A172 (cell line): ENCODE results near the gene NADK. TPM values are rescaled to one million over a fixed set of nuclear protein-coding genes. Genes with fewer than 3 reads are reported as not detected.
"Not testable (repeated sequence)": the region's sequence is repeated elsewhere in the genome, so short reads cannot be mapped to it uniquely, and the experiment has no call there.

Experiments used
- DNase-seq: peaks from one replicate; pipeline ENCODE4 v3.0.0-alpha.2; 2015; ENCODE audit warnings: low spot score
- total RNA-seq: library from RNA; depleted of rRNA; stranded (reverse); fragments of >200 nt; shearing (Covaris generic); gene quantifications from 2 replicates; pipeline ENCODE4 v1.2.3, GENCODE V29; 2014

Gene NADK
- total RNA-seq, 1 experiment from 2014 or later, result 31.5 TPM

DNA sequence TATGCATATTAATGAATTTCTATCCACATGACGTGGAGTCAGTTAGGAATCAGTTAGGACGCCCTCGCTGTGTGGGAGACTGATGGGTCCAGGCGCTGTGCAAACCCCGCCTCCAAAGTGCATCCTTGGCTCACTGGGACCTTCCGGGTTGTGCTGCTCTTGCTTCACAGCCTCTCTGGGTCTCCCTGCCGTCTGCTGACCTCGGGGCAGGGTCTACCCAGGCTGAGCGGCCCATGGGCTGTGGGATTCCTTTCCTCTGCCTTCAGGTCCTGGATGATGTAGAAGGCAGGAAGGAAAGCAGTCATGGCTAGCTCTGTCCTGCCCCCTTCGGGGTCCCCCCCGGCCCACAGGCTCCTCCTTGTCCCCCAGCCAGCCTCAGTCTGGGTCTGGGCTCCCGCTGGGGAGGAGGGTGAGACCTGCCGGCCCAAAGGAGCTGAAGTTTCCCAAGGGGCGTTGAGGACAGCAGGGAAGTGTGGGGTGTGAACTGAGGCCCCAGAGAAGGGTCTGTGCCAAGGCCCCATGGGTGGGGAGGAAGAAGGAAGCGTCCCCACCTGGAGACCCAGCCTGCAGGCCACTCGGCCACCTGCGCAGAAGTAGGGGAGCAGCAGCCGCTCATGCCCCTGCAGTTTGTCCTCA is 29.5 kb downstream of the NADK start:
- no peak for DNase-seq

DNA sequence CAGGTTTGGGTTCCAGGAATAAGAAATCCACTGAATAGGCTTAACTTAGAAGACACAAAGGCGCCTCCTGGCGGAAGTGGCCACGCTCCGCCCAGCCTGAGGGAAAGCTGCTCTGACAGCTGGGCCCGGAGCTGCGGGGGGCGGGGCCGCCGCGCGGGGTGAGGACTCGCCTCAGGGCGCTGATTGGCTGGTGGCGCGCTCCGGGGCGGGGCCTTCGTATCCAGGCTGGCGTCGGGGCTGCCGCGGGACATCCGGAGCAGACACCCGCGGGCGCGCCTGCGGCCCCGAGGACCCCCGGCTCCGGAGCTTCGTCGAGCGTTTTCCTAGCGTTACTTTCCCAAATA is 31.7 kb downstream of the NADK start:
- not testable (repeated sequence) for DNase-seq

DNA sequence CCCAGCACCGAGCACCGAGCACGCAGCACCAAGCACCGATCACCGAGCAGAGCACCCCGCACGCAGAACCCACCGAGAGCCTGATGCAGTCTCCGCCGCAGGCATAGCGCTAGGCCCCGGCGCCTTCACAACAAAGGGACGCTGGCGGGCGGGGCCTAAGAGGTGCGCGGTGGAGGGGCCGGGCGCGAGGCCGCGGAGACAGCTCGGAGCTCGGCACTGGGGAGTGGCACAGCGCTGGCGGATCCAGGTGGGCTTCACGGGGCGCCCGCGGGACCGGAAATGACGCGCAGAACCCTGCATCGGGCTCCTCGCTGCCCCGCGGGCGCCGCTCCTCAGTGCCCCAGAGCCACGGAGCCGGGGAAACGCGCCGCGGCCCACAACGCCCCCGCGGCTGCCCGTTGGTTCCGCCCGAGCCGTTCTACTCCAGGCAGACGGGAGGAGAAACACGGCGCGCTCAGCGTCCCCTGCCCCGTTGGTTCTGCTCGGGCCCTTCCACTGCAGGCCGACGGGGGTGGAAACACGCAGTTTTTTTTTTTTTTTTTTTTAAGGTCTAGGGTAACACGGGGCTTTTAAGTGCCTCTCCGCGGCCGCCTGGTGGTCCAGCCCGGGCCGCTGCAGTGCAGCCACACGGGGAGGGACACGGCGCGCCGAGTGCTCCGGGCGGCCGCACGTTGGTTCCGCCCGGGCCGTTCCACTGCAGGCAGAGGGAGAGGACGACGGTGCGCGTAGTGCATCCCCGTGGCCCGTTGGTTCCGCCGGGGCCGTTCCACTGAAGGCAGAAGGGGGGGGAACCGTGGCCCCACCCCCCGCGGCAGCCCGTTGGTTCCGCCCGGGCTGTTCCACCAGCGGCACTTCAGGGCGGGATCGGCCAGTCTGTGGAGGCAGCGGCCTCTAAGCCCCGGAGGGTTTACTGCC is 32.4 kb downstream of the NADK start:
- peak; percentile 47 for DNase-seq

DNA sequence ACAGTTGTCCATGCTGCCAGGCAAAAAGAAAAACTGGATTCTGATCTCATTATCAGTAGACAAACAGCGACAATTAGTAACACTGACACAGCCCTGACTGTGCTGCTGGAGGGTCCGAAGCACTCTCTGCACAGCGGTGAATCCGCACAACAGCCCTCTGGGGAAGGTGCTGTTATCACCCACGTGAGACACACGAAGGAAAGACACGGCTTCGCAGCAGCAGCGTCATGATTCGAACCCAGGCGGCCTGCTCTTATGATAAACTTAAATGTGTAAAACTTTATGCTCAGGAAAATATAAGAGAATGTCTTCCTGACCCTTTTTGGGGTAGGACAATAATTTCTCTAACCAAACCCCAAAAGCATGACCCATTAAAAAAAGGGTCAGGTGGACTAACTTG is 35.7 kb downstream of the NADK start:
- not testable (repeated sequence) for DNase-seq

DNA sequence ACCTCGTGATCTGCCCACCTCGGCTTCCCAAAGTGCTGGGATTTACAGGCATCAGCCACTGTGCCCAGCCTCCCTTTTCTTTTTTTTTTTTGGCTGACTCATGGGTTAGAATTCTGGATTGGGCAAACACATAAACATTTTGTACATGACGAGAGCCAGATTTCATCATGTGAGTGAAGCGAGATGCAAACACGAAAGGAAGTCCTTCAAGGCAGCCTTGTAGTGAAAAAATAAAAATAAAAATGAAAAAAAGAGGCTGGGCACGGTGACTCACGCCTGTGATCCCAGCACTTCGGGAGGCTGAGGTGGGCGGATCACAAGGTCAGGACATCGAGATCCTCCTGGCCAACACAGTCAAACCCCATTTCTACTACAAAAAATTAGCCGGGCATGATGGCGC is 37.3 kb downstream of the NADK start:
- DNase-seq, result peak; percentile 79

DNA sequence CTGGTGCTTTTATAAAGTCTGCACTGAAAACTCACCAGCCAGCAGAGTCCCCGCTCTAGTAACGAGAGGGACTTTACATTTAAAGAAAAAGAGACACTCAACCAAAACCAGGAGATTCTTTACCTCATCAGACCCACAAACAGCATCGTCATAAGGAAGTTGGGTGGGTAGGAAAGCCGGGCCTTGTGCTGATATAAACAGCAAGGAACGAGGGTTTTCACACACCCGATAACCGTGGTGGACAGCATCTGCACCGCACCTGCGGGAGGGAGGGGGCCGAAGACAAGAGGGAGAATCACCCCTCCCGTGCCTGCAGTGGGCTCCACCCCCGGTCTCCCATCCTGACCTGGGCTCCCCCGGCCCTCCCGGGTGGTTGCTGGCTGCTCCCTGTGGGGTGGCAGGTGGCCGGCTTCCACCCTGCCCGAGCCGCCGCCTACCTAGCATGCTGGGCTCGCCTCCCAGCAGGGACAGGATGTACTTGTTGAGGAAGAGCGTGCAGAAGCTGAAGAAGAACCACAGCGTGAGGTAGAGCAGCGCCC is 39.4 kb downstream of the NADK start:
- DNase-seq, result not testable (repeated sequence)

DNA sequence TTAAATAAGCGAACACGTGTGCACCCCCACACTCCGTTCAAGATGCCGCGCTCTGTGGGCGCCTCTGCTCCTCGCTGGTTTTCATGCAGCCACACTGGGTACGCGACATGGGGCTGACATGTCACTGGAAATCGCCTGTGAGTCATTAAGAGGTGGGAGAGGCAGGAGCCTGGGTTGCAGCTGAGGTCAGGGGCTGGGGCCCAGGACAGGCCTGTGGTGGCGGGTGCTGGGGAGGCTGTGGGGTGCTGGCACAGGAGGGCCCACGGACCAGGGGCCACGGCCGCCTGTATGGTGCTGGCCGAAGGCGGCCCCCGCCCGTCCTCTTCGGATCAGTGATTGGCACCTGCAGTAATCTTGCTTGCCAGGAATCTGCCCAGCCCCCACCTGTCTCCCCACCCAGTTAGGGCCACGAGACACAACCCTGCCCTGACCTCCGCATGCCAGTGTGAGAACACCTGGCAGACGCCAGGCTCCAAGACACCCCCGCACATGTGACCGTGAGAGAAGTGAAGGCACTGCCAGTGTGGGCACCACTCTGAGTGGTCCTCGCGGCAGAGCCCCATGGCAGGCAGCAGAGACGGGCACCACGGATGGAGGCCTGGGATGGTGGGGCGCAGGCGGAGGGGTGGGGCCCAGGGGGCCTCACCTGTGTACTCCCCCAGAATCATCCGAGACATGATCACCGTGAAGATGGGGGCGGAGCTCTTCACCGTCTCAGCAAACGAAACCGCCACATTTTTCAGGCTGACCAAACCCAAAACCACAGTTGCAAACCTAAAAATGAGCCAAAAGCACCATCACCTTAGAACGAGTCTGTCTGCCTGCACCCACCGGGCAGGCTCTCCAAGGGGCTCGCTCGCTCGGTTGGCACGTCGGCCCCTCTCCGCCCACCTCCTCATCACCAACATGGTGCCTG is 40.3 kb downstream of the NADK start:
- DNase-seq, result not testable (repeated sequence)

DNA sequence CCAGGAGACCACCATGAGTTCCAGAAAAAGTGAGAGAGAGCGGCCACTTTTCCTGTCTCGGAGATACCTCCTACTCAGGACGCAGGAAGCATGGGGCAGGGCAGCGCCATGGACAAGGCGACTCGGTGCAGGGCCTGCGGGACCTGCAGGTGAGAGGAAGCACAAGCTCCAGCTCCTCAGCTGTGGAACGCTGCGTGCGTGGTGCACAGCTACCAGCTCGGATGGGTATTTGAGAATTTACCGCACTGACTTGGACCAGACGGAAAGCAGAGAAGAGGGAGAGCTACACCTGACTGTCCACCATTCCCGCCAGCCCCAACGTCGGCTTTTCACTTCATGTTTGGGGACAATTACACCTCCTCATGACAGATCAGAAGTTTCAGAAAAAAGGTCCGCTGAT is 45.9 kb downstream of the NADK start:
- DNase-seq, result no peak

DNA sequence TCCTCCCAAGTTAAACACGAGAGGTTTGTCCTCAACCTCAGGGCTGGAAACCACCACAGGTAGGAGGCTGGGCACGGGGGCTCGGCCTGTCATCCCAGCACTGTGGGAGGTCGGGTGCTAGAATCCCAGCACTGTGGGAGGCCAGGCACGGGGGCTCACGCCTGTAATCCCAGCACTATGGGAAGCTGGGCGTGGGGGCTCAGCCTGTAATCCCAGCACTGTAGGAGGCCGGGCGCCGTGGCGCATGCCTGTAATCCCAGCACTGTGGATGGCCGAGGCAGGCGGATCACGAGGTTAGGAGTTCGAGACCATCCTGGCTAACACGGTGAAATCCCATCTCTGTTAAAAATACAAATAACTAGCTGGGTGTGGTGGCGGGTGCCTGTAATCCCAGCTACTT is 47.4 kb downstream of the NADK start:
- DNase-seq, result no peak

DNA sequence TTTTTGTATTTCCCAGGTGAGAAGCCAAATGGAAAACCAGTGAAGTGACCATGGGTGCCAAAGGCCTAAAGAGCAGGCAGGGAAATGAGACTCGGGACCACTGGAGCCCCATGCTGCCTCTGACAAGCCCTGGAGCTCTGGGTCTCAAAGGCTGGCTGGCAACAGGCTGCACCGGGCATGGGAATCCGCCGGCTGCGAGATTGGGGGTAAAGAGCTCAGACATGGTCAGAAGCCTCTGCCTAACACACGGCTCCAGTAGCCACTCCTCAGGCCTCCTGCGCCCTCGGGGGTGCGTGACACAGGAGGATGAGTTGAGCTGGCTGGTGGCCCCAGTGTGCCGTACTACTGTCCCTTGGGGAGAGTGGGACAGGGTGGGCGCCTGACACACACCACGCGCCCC is 48.0 kb downstream of the NADK start:
- DNase-seq, result not testable (repeated sequence)

DNA sequence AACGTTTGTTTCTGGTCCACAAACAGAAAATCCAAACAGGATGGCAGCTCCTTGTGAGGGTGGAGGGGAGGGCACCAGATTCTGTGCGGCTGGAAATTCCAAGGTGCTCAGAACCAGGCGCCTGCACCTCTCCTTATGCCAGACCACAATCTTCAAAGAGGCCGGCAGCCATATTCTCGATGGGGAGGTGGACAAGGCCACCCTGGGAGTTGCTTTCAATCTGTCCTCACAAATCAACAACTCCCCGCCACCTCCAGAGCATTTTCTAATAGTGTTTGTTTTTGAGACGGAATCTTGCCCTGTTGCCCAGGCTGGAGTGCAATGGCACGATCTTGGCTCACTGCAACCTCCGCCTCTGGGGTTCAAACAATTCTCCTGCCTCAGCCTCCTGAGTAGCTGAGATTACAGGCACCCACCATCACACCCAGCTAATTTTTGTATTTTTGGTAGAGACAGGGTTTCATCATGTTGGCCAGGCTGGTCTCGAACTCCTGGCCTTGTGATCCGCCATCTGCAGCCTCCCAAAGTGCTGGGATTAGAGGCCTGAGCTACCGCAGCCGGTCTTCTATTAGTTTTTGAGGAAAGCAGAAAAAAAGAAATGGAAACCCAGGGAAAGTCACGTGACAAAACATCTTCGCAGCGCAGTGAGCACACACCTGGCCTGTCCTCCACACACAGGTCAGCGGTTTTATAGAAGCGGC is 49.0 kb downstream of the NADK start:
- DNase-seq, result not testable (repeated sequence)

DNA sequence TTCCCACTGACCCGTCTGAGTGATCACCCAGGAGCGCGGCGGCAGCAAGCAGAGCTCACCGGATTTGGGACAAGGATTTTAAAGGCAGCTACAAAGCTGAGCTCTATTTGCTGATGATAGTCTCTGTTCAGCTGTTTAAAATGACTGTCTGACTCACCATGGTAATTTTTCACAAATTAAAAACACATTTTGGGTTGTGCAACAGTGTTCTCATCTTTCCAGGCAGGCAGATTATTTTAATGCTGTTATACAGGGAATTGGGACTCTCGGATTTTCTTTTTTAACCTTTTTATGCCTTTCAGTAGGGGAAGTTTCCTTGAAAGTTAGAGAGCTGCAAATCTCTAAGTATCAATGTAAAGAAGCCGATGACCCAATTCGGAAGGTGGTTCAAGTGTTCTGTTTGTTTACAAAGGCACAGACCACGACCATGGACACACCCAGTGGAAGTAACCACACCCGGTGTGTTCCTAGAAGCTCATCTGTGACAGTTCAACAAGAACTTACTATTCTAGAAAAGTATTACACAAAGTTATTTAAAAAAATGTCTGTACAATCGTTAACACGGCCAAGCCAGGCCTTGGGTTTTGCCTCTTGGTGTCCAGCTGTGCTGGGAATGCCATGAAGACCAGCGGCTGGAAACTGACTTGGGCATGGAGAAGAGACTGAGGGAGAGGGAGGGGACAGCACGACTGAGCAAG is 49.8 kb downstream of the NADK start:
- DNase-seq, result not testable (repeated sequence)

DNA sequence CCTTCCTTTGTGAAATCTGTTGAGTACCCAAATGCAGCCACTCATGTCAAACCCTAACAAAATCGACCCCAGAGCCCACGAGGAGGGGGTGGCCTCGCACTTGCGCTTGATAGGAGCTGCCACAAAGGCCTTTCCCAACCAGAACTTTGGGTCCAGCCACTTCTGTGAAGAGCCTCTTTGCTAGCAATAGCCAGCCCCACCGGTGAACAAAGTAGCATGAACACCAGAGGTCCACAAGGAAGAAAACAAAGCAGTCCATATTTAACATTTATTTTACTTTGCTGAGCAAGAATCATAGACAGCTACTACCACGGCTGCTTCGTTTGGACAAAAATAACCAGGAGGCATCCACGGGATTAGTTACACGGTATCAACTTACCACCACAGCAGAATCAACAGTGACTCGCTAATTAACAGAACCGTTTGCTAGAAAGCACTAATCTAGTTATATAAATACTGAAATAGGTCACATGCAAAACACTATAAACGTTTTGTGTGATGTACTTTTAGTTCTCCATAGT is 51.1 kb downstream of the NADK start:
- DNase-seq, result not testable (repeated sequence)

DNA sequence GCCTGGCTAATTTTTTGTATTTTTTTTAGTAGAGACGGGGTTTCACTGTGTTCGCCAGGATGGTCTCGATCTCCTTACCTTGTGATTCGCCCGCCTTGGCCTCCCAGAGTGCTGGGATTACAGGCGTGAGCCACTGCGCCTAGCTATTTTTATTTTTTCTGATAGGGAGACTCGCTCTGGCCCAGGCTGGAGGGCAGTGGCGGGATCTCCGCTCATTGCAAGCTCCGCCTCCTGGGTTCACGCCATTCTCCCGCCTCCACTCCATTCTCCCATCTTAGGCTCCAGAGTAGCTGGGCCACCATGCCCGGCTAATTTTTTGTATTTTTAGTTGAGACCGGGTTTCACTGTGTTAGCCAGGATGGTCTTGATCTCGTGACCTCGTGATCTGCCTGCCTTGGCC is 52.2 kb downstream of the NADK start:
- not testable (repeated sequence) for DNase-seq

DNA sequence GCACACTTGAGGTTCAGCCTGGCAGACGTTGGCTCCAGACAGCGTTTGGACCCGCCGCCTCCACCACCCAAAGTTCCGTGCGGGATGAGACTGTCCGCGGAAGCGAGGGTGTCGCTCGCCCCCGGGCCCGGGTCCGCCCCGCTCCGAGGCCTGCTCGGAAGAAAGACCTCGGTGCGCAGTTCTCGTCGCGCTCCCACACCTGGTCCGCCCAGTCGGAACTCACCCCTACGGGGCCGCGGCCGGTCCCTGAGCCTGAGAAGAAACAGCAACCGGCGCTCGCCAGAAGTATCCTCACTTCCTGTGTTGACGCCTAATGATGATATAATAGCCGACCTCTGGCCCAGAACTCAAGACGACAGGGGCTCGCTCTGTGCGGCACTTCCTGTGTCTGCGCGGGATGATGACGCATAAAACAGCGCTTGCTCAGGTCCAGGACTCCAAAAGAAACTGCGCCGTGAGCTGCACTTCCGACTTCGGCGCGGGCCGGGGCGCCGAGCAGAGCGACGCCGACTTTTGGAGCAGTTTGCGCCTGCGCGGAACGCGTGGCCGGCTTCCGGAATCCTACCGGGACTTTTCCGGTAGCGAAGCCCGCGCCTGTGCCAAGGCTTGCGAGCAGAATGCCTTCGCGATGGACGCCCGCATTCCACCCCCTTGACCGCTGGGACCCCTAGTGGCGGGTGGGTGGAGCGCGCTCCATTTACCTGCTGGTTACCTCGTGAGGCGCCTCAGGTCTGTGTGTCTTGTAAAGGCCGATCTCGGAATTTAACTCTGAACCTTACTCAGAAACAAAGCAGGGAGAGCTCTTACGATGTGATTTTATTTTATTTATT is 54.0 kb downstream of the NADK start, which contains the start of gene CDK11A:
CDK11A (minus strand) TSS at position 323 of the 830 bp plus-strand sequence. CDS start 1,539 bp downstream, outside the sequence.
- peak; percentile 97 for DNase-seq

DNA sequence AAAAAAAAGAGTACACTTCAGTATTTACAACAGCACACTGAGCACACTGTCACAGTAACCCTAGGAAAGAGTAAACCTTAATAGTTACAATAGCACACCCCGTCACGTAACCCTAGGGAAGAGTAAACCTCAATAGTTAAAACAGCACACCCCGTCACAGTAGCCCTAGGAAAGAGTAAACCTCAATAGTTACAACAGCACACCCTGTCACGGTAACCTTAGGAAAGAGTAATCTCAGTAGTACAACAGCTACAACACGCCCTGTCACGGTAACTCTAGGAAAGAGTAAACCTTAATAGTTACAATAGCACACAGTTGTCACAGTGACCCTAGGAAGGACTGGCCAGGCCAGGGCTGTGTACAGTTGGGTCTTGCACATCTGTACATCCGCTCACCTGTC is 57.1 kb downstream of the NADK start:
- DNase-seq, result no peak

DNA sequence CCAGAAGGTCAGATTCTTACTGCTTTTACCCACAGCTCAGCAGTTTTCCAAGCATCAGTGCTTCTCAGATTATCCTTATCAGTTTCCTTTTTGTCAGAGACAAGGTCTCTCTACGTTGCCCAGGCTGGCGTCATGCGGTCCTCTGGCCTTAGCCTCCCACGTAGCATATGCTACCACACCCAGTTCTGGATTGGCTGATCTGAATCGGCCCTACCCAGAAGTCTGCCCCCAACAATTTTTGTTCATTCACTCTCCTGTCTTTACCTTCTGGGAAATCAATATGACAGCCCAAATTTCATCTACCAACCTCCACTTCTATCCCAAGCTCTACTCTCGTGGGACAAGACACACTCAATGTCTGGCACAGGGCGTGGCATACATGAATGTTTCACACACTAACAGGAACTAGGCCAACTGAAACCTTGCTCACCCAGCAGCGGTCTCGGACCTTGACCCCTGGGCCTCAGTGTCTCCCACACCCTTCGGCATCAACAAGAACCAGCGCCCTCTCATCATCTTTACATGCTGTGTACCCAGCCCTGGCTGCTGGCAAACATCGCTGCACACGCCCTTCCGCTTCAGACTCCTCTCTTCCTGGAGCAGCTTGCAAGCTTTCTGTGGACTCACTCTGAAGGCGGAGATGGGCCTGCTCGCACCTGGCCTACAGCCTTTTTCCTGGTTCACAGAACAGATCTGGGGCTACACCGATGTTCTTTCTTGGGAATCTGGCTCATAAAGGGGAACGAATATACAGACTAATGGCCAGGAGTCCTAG is 63.0 kb downstream of the NADK start:
- not testable (repeated sequence) for DNase-seq

DNA sequence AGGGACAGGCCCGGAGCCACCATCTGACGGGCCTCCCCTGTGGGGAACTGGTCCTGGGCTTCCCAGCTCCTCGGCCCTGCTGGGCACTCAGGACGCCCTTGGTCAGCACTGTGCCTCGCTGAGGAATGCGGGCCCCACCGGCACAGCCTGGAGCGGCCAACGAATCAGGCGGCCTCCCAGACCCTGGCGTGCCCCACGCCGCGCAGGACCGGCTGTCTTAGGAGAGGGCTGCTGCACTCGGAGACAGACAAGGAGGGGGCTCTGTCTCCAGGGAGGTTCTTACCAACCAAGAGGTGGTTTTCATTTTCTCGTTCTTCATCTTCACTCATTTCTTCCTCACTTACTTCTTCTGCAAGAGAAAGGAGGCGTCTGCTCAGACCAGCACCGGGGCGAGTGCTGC is 70.4 kb downstream of the NADK start:
- DNase-seq, result not testable (repeated sequence)
